Brain microvascular endothelial cell (primary cell): ENCODE measurements around the gene GON7.
"Not testable (repeated sequence)": the region's sequence is repeated elsewhere in the genome, so short reads cannot be mapped to it uniquely, and the experiment has no call there.

Experiments used
- DNase-seq: peaks from one replicate; pipeline ENCODE4 v3.0.0-alpha.2; 2020
- H3K27ac ChIP-seq: fragments of 250-450 bp; sonication (Bioruptor Pico); 2 replicates; pipeline ENCODE4 v1.5.1; 2020; ENCODE audit warnings: mild to moderate bottlenecking, moderate library complexity
- H3K27me3 ChIP-seq: fragments of 250-450 bp; sonication (Bioruptor Pico); replicated peaks from 2 replicates; pipeline ENCODE4 v1.5.1; 2020; ENCODE audit warnings: mild to moderate bottlenecking
- H3K36me3 ChIP-seq: fragments of 250-450 bp; sonication (Bioruptor Pico); replicated peaks from 2 replicates; pipeline ENCODE4 v1.5.1; 2020; ENCODE audit warnings: mild to moderate bottlenecking
- H3K4me3 ChIP-seq: 2 replicates; pipeline ENCODE4 v1.5.1; 2011; ENCODE audit warnings: low read depth, mild to moderate bottlenecking, control low read depth, low read length, moderate library complexity
- CTCF ChIP-seq: IDR thresholded peaks from 2 replicates; pipeline ENCODE4 v1.5.1; 2011; ENCODE audit warnings: low read depth, mild to moderate bottlenecking, moderate library complexity, low read length, control low read depth, inconsistent platforms; ENCODE audit errors: missing control alignments
- in situ Hi-C: cut with HindIII; loops from 2 replicates; pipeline ENCODE4 v1.10.0; 2017; ENCODE audit warnings: low sequenced_read_pairs, low pct_ligation_motif_present

The GON7 gene

GRCh38 chr14:93239869-93240677 is 33.2 kb upstream of the GON7 start:
- H3K27me3 ChIP-seq = no peaks in the 10 kb centered on the region
- in situ Hi-C loops = no loop called here
- no peak overlapping the region for H3K4me3 ChIP-seq
- H3K27ac ChIP-seq = no peak overlapping the region
- no peak for TF ChIP-seq CTCF
- peak; percentile 56 for DNase-seq
- peaks cover 13% of the 10 kb centered on the region for H3K36me3 ChIP-seq

DNA sequence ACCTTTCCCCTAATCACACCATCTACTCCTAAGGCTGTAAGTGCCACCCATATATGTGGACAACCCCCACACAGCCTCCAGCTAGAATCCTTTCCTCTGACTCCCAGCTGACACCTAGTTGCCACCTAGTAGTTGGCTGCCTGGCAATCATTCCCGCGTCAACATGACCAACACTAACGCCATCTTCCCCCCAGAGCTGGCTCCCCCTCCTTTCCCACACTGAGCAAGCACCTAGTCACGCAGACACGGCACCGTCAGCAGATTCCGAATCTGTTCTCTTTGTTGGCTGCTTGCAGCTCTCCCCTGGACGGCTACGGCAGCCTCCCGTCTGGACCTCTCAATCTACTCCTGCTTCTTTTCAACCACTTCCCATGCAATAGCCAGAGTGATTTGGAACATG is 27.9 kb upstream of the GON7 start:
- no peak for TF ChIP-seq CTCF
- H3K36me3 ChIP-seq = no peaks in the 10 kb centered on the region
- H3K4me3 ChIP-seq = no peak overlapping the region
- no peaks in the 10 kb centered on the region for H3K27me3 ChIP-seq
- no peak overlapping the region for H3K27ac ChIP-seq
- DNase-seq = peak; percentile 72
- in situ Hi-C loops = no loop called here

DNA sequence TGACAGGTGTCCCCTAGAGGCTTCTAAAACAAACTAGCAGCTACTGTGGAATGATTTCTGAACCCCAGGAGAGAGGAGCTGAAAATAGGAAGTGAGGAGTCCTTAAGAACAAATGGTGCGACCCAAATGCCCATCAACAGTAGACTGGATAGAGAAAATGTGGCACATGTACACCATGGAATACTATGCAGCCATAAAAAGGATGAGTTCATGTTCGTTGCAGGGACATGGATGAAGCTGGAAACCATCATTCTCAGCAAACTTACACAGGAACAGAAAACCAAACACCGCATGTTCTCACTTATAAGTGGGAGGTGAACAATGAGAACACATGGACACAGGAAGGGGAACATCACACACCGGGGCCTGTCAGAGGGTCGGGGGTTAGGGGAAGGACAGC is 26.2 kb upstream of the GON7 start:
- H3K36me3 ChIP-seq, H3K27me3 ChIP-seq, DNase-seq, in situ Hi-C loops, H3K4me3 ChIP-seq, H3K27ac ChIP-seq: not testable (repeated sequence)

DNA sequence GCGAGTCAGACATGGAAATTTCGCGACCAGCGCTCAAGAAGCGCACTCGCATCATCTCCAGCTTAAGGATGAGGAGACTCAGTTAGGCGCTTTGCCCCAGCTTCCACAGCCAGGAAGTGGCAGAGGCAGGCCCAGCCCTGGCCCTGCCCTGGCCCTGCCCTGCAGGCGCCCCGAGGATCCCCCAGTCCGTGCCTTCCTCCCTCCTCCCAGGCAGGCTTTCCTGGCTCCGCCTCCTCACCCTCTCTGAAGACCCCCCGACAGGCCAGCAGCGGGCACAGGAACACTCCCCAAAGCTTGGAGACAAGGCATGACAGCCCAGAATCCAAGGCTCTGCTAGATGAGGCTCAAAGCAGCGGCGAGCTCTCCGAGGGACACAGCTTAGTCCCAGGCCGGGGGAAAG is 25.3 kb upstream of the GON7 start:
- no peak for DNase-seq
- H3K27ac ChIP-seq = no peak overlapping the region
- H3K36me3 ChIP-seq = no peaks in the 10 kb centered on the region
- no peak for TF ChIP-seq CTCF
- peak overlapping the region; percentile 64 for H3K4me3 ChIP-seq
- in situ Hi-C loops = no loop called here
- H3K27me3 ChIP-seq = no peaks in the 10 kb centered on the region

DNA sequence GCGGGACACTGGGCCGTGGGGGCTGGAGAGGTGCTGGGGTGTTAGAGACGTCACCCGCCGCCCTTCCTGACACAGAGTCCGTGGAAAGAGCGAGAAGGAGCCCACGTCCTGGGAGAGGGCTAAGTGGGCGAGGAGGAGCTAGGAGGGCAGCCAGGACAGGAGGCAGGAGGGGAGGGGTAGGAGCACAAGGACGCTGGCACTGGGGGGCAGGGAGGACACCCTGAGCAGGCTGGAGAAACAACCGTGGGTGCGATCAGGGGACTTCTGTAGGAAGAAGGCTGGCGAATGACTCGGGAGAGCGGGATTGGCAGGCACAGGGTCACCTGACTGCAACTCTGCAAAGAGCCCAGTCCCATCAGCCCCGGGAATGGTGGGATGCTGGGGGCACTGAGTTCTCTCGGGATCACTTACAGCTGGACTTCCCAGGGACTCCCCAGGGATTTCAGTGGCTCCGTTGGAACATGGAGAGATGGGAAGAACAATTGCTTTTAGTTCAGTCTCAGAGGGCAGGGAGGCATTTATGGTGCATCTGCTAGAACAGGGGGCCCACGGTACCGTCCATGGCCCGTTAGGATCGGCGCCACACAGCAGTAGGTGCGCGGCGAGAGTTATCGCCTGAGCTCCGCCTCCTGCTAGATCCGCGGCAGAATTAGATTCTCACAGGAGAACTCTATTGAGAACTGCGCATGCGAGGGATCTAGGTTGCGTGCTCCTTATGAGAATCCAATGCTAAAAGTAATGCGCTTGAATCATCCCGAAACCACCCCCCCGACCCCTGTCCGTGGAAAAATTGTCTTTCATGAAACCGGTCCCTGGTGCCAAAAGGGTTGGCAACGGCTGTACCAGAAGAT is 24.5 kb upstream of the GON7 start:
- Histone ChIP-seq H3K36me3 (no peaks in the 10 kb centered on the region), H3K27me3 (no peaks in the 10 kb centered on the region), H3K4me3 (peak overlapping the region; percentile 64), H3K27ac (peak overlapping the region; percentile 49)
- TF ChIP-seq CTCF = no peak
- peak; percentile 51 for DNase-seq
- in situ Hi-C loops = no loop called here

DNA sequence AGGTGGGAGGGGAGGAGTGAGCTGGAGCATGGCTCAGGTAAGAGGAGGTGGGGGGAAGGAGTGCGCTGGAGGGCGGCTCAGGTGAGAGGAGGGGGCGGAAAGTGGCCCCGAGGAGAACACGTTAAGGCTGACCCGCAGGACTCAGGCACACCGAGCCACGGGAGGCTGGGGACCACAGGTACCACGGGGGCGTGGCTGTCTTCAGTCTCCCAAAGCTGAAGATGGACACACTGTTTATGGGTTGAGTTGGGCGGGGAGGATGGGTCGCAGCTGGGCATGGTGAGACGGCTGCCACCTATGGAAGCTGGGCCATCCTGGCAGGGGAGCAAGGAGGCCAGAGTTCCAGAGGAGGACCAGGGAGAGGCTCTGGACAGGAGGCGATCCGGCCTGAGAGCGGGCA is 23.7 kb upstream of the GON7 start:
- in situ Hi-C loops = no loop called here

More for the DNA sequence above, 23.7 kb upstream of the GON7 start:
- H3K36me3 ChIP-seq = no peaks in the 10 kb centered on the region
- no peaks in the 10 kb centered on the region for H3K27me3 ChIP-seq
- TF ChIP-seq CTCF = no peak
- no peak overlapping the region for H3K4me3 ChIP-seq
- DNase-seq = no peak
- no peak overlapping the region for H3K27ac ChIP-seq
